CD14-positive monocyte (primary cell): Measurements from ENCODE around the gene TIMP2. TPM values are rescaled to one million over a fixed set of nuclear protein-coding genes. Genes with fewer than 3 reads are reported as not detected.

Experiments used
- DNase-seq, 3 donors: peaks; one replicate each; pipeline ENCODE4 v3.0.0-alpha.2; 2011 to 2022
- H2AFZ ChIP-seq: 2 replicates; pipeline ENCODE4 v1.6.0; 2012; ENCODE audit warnings: mild to moderate bottlenecking, low read depth, low read length, inconsistent platforms; ENCODE audit not compliant: insufficient read depth, poor library complexity, severe bottlenecking
- H3K27ac ChIP-seq, 2 donors: 1 replicate in 1 of 2; 2 replicates in 1 of 2; pipeline ENCODE4 v1.5.1; 2012 to 2013; ENCODE audit warnings: low read length in 2 of 2, control low read depth in 1 of 2, inconsistent platforms in 1 of 2, low read depth in 1 of 2, mild to moderate bottlenecking in 1 of 2
- H3K27me3 ChIP-seq, 2 donors: one replicate each; pipeline versions ENCODE4 v1.6.0 to v1.6.1; 2011 to 2013; ENCODE audit warnings: low read length in 2 of 2; ENCODE audit not compliant: control insufficient read depth in 2 of 2, insufficient read depth in 2 of 2
- H3K36me3 ChIP-seq, 2 donors: replicated peaks in 1 of 2; 1 replicate in 1 of 2; 2 replicates in 1 of 2; pipeline versions ENCODE4 v1.5.1 to v1.6.1; 2012 to 2013; ENCODE audit warnings: low read length in 2 of 2, control low read depth in 1 of 2, inconsistent platforms in 1 of 2, mild to moderate bottlenecking in 1 of 2; ENCODE audit not compliant: insufficient read depth in 2 of 2, control insufficient read depth in 1 of 2
- H3K4me1 ChIP-seq, 2 donors: 1 replicate in 1 of 2; 2 replicates in 1 of 2; pipeline versions ENCODE4 v1.5.1 to v1.6.1; 2012 to 2013; ENCODE audit warnings: low read length in 2 of 2, control low read depth in 1 of 2, inconsistent platforms in 1 of 2, mild to moderate bottlenecking in 1 of 2, moderate library complexity in 1 of 2; ENCODE audit not compliant: insufficient read depth in 2 of 2, control insufficient read depth in 1 of 2
- H3K4me2 ChIP-seq: replicated peaks from 2 replicates; pipeline ENCODE3; 2012; ENCODE audit warnings: low read length, moderate library complexity, mild to moderate bottlenecking; ENCODE audit not compliant: poor library complexity, severe bottlenecking; ENCODE audit errors: extremely low read depth
- H3K4me3 ChIP-seq, 3 experiments: fragments of 200-600 bp in 1 of 3; sonication (generic) in 1 of 3; replicated peaks in 1 of 3; 1 replicate in 2 of 3; 2 replicates in 1 of 3; pipeline ENCODE4 v1.5.1; 2011 to 2013; ENCODE audit warnings: low read length in 3 of 3, mild to moderate bottlenecking in 3 of 3, control low read depth in 2 of 3, low read depth in 2 of 3, inconsistent platforms in 1 of 3, moderate library complexity in 1 of 3
- H3K79me2 ChIP-seq: 2 replicates; pipeline ENCODE4 v1.6.0; 2012; ENCODE audit warnings: mild to moderate bottlenecking, control low read depth, inconsistent platforms, low read length, moderate library complexity; ENCODE audit not compliant: insufficient read depth
- H3K9ac ChIP-seq: 2 replicates; pipeline ENCODE4 v1.6.0; 2017; ENCODE audit warnings: low read length, mild to moderate bottlenecking; ENCODE audit not compliant: insufficient read depth, poor library complexity, severe bottlenecking
- H3K9me3 ChIP-seq, 2 donors: replicated peaks in 1 of 2; 1 replicate in 1 of 2; 2 replicates in 1 of 2; pipeline versions ENCODE4 v1.5.1 to v1.6.1; 2012 to 2013; ENCODE audit warnings: low read length in 2 of 2, control low read depth in 1 of 2; ENCODE audit not compliant: control insufficient read depth in 1 of 2, insufficient read depth in 1 of 2
- H4K20me1 ChIP-seq: 2 replicates; pipeline ENCODE4 v1.6.0; 2012; ENCODE audit warnings: mild to moderate bottlenecking, low read length, control low read depth, moderate library complexity; ENCODE audit not compliant: insufficient read depth
- H3K27ac Mint-ChIP-seq, 7 donors: one replicate each; pipeline ENCODE4 v1.8.0; 2020; ENCODE audit warnings: mild to moderate bottlenecking in 7 of 7, mixed read lengths in 7 of 7, moderate library complexity in 6 of 7, inconsistent platforms in 2 of 7
- H3K27me3 Mint-ChIP-seq, 3 donors: one replicate each; pipeline ENCODE4 v1.8.0; 2021 to 2022; ENCODE audit warnings: low read depth in 3 of 3, mild to moderate bottlenecking in 3 of 3, mixed read lengths in 3 of 3, moderate library complexity in 3 of 3, inconsistent platforms in 1 of 3
- H3K36me3 Mint-ChIP-seq, 2 donors: one replicate each; pipeline ENCODE4 v1.8.0; 2020; ENCODE audit warnings: mixed read lengths in 2 of 2, inconsistent platforms in 1 of 2, mild to moderate bottlenecking in 1 of 2
- H3K4me1 Mint-ChIP-seq: one replicate; pipeline ENCODE4 v1.8.0; 2020; ENCODE audit warnings: mild to moderate bottlenecking, mixed read lengths
- H3K4me3 Mint-ChIP-seq, 2 donors: one replicate each; pipeline ENCODE4 v1.8.0; 2020; ENCODE audit warnings: mild to moderate bottlenecking in 2 of 2, mixed read lengths in 2 of 2, moderate library complexity in 1 of 2
- H3K9me3 Mint-ChIP-seq, 7 donors: one replicate each; pipeline ENCODE4 v1.8.0; 2020 to 2022; ENCODE audit warnings: mixed read lengths in 7 of 7, mild to moderate bottlenecking in 6 of 7, moderate library complexity in 6 of 7, inconsistent platforms in 2 of 7
- CTCF ChIP-seq: fragments of 200-600 bp; IDR thresholded peaks from one replicate; pipeline ENCODE4 v1.8.0; 2022; ENCODE audit warnings: antibody characterized with exemption, mild to moderate bottlenecking
- WGBS: methylation state at CpG from one replicate; pipeline ENCODE4 v1.1.5; 2013; ENCODE audit warnings: missing lambda C conversion rate; ENCODE audit not compliant: insufficient coverage; 5-methylcytosine and 5-hydroxymethylcytosine counted together
- intact Hi-C, 2 donors: fragments of 100-400 bp; cut with micrococcal nuclease; formaldehyde crosslinking; loops; one replicate each; pipeline versions ENCODE4 v1.15.0 to v1.15.1; 2023
- polyA plus RNA-seq, 3 donors: library from polyadenylated mRNA; depleted of rRNA in 1 of 3; unstranded in 2 of 3; stranded (reverse) in 1 of 3; fragments of 300-500 nt in 2 of 3; fragments of >200 nt in 1 of 3; fragmentation: Illumina TruSeq in 2 of 3; gene quantifications; 1 replicate in 2 of 3; 2 replicates in 1 of 3; pipeline ENCODE4 v1.2.3, GENCODE V29; 2012 to 2021

Gene TIMP2
- polyA plus RNA-seq, 3 donors: 4.5 to 101 (median 6.4) TPM

- no peak overlapping the region for H2AFZ ChIP-seq
- H3K36me3 Mint-ChIP-seq: peaks cover 81 to 88% of the 10 kb centered on the region in 2 donors
- 98% methylated on average over 10 of the region's 14 CpGs for WGBS
- no peaks in the 10 kb centered on the region for H3K9me3 ChIP-seq
- H3K4me1 Mint-ChIP-seq: peaks cover 31% of the 10 kb centered on the region
- H3K27me3 ChIP-seq: no peaks in the 10 kb centered on the region
- peaks cover 52 to 78% of the 10 kb centered on the region in 2 donors for H3K36me3 ChIP-seq
- DNase-seq: no peak
- H3K4me3 ChIP-seq: no peak overlapping the region
- TF ChIP-seq CTCF: no peak
- no peaks in the 10 kb centered on the region for H3K9me3 Mint-ChIP-seq
- H3K9ac ChIP-seq: no peak overlapping the region
- H3K4me1 ChIP-seq: peaks cover 18 to 20% of the 10 kb centered on the region in 2 donors
- no peaks in the 10 kb centered on the region for H3K79me2 ChIP-seq
- H3K27ac Mint-ChIP-seq: peak overlapping the region in 4 of 7 donors; percentile 17 to 77 (median 61)
- no peak overlapping the region for H3K27ac ChIP-seq
- no peak overlapping the region for H3K4me2 ChIP-seq
- H4K20me1 ChIP-seq: no peaks in the 10 kb centered on the region
- intact Hi-C loops: no loop called here
- H3K4me3 Mint-ChIP-seq: no peak overlapping the region
- H3K27me3 Mint-ChIP-seq: peaks cover 0 to 3% (median 3%) of the 10 kb centered on the region in 3 donors
Observed at GRCh38 chr17:78805301-78805700, 119.9 kb downstream of the TIMP2 start.

- Mint-ChIP-seq H3K36me3 (peaks cover 80 to 88% of the 10 kb centered on the region in 2 donors), H3K27me3 (peaks cover 0 to 3% (median 3%) of the 10 kb centered on the region in 3 donors), H3K4me1 (peaks cover 31% of the 10 kb centered on the region), H3K27ac (no peak overlapping the region), H3K9me3 (no peaks in the 10 kb centered on the region), H3K4me3 (no peak overlapping the region)
- Histone ChIP-seq H3K4me2 (no peak overlapping the region), H3K36me3 (peaks cover 47 to 78% of the 10 kb centered on the region in 2 donors), H3K27ac (no peak overlapping the region), H3K4me1 (peaks cover 18 to 20% of the 10 kb centered on the region in 2 donors), H3K9ac (no peak overlapping the region), H2AFZ (no peak overlapping the region), H3K9me3 (no peaks in the 10 kb centered on the region), H3K4me3 (no peak overlapping the region), H4K20me1 (peaks cover 4% of the 10 kb centered on the region), H3K27me3 (no peaks in the 10 kb centered on the region), H3K79me2 (no peaks in the 10 kb centered on the region)
- TF ChIP-seq CTCF: no peak
- no peak for DNase-seq
- WGBS: 98% methylated on average over 8 of the region's 11 CpGs
- intact Hi-C loops: no loop called here
Observed at GRCh38 chr17:78804777-78805176, 120.4 kb downstream of the TIMP2 start.
